Activated CD8-positive, alpha-beta memory T cell treated with anti-CD3 and anti-CD28 coated beads, Interleukin-2, amount 10 ng/mL, durations not matched to agents 7 days and 5 days (primary cell): ENCODE data around the gene NRF1. TPM values are rescaled to one million over a fixed set of nuclear protein-coding genes. Genes with fewer than 3 reads are reported as not detected.
"Not testable (repeated sequence)": the region's sequence is repeated elsewhere in the genome, so short reads cannot be mapped to it uniquely, and the experiment has no call there.

Experiments used
- ATAC-seq: fragments of 150-1000 bp; cut with Tn5 transposase; one replicate; pipeline ENCODE4 v1.10.0; 2021; ENCODE audit warnings: moderate library complexity
- CTCF ChIA-PET: fragments of 350-600 bp; sonication (Branson Sonifier 250); formaldehyde crosslinking; loops from one replicate; lab custom pipeline; 2021; ENCODE audit warnings: antibody characterized with exemption; lab: Charles Lee
- DNase-seq: peaks from one replicate; pipeline ENCODE4 v3.0.0-alpha.2; 2020
- H3K27ac Mint-ChIP-seq: one replicate; pipeline ENCODE4 v1.8.0; 2021; ENCODE audit warnings: mild to moderate bottlenecking, mixed read lengths
- H3K27me3 Mint-ChIP-seq: one replicate; pipeline ENCODE4 v1.8.0; 2021; ENCODE audit warnings: mixed read lengths
- H3K36me3 Mint-ChIP-seq: one replicate; pipeline ENCODE4 v1.8.0; 2021; ENCODE audit warnings: mild to moderate bottlenecking, mixed read lengths
- H3K4me1 Mint-ChIP-seq: one replicate; pipeline ENCODE4 v1.8.0; 2021; ENCODE audit warnings: mixed read lengths
- H3K4me3 Mint-ChIP-seq: one replicate; pipeline ENCODE4 v1.8.0; 2021; ENCODE audit warnings: mild to moderate bottlenecking, moderate library complexity, mixed read lengths
- H3K9me3 Mint-ChIP-seq: one replicate; pipeline ENCODE4 v1.8.0; 2022; ENCODE audit warnings: low read depth, mixed read lengths
- total RNA-seq, 2 experiments: library from RNA; stranded (reverse); gene quantifications; one replicate each; pipeline ENCODE4 v1.2.3, GENCODE V29; 2021

The NRF1 gene
- 10 to 100 TPM; 26.4 to 29.5 TPM for total RNA-seq

- peak within 1 kb of the TSS; percentile 94 for H3K4me3 Mint-ChIP-seq
- ATAC-seq (peak; percentile 88), DNase-seq (peak; percentile 92)
- CTCF ChIA-PET, result interaction anchor here (0.5 to 2.2 kb wide), 17 partner anchors 11 to 400 kb away, joined by 3 to 21 read pairs (median 6); no protein-coding TSS in a partner anchor
- H3K27ac Mint-ChIP-seq, result peak within 1 kb of the TSS; percentile 92
- no peaks in the 10 kb centered on the region for H3K27me3 Mint-ChIP-seq
- H3K9me3 Mint-ChIP-seq, result no peaks in the 10 kb centered on the region
- H3K4me1 Mint-ChIP-seq, result peaks cover 56% of the 10 kb centered on the region
- peaks cover 24% of the 10 kb centered on the region for H3K36me3 Mint-ChIP-seq
Measured at GRCh38 chr7:129611246-129612111, at the start of gene NRF1. Gene NRF1 (plus strand): TSS chr7:129611720. CDS start chr7:129657352, 45,632 bp downstream.

GRCh38 chr7:129566323-129566722 lies 45.2 kb upstream of the NRF1 start:
- H3K27ac Mint-ChIP-seq, H3K4me1 Mint-ChIP-seq, DNase-seq, H3K36me3 Mint-ChIP-seq, H3K9me3 Mint-ChIP-seq, ATAC-seq, CTCF ChIA-PET, H3K4me3 Mint-ChIP-seq: not testable (repeated sequence)
- peaks cover 34% of the 10 kb centered on the region for H3K27me3 Mint-ChIP-seq

- Mint-ChIP-seq H3K4me3 (no peak overlapping the region), H3K36me3 (peaks cover 1% of the 10 kb centered on the region), H3K27me3 (peaks cover 34% of the 10 kb centered on the region), H3K27ac (no peak overlapping the region), H3K9me3 (no peaks in the 10 kb centered on the region), H3K4me1 (no peaks in the 10 kb centered on the region)
- CTCF ChIA-PET, result no interaction called here
- ATAC-seq (no peak), DNase-seq (no peak)
Measured at GRCh38 chr7:129567377-129567776, 44.1 kb upstream of the NRF1 start.

GRCh38 chr7:129568240-129568639 lies 43.3 kb upstream of the NRF1 start:
- DNase-seq, result no peak
- H3K9me3 Mint-ChIP-seq, result no peaks in the 10 kb centered on the region
- peaks cover 1% of the 10 kb centered on the region for H3K36me3 Mint-ChIP-seq
- H3K4me3 Mint-ChIP-seq, result no peak overlapping the region
- peaks cover 29% of the 10 kb centered on the region for H3K27me3 Mint-ChIP-seq
- H3K27ac Mint-ChIP-seq, result no peak overlapping the region
- CTCF ChIA-PET, result no interaction called here
- H3K4me1 Mint-ChIP-seq, result no peaks in the 10 kb centered on the region
- ATAC-seq, result no peak

- H3K27me3 Mint-ChIP-seq, result peaks cover 23% of the 10 kb centered on the region
- H3K27ac Mint-ChIP-seq, result no peak overlapping the region
- no peaks in the 10 kb centered on the region for H3K9me3 Mint-ChIP-seq
- H3K36me3 Mint-ChIP-seq, result peaks cover 1% of the 10 kb centered on the region
- no peaks in the 10 kb centered on the region for H3K4me1 Mint-ChIP-seq
- CTCF ChIA-PET, result interaction anchor here (0.9 kb wide), 1 partner anchor 39 kb away, joined by 3 read pairs; no protein-coding TSS in a partner anchor
- no peak overlapping the region for H3K4me3 Mint-ChIP-seq
- ATAC-seq, result no peak
- no peak for DNase-seq
Measured at GRCh38 chr7:129569326-129569725, 42.2 kb upstream of the NRF1 start.

GRCh38 chr7:129569811-129570215 lies 41.7 kb upstream of the NRF1 start:
- CTCF ChIA-PET, result interaction anchor here (0.9 kb wide), 1 partner anchor 38 kb away, joined by 3 read pairs; no protein-coding TSS in a partner anchor
- no peak for DNase-seq
- Mint-ChIP-seq H3K9me3 (no peaks in the 10 kb centered on the region), H3K4me1 (no peaks in the 10 kb centered on the region), H3K4me3 (no peak overlapping the region), H3K27ac (no peak overlapping the region), H3K36me3 (peaks cover 1% of the 10 kb centered on the region), H3K27me3 (peaks cover 20% of the 10 kb centered on the region)
- no peak for ATAC-seq

- H3K27ac Mint-ChIP-seq, result no peak overlapping the region
- H3K36me3 Mint-ChIP-seq, result peaks cover 1% of the 10 kb centered on the region
- H3K27me3 Mint-ChIP-seq, result peaks cover 18% of the 10 kb centered on the region
- H3K9me3 Mint-ChIP-seq, result no peaks in the 10 kb centered on the region
- H3K4me1 Mint-ChIP-seq, result no peaks in the 10 kb centered on the region
- no peak for DNase-seq
- ATAC-seq, result no peak
- CTCF ChIA-PET, result no interaction called here
- H3K4me3 Mint-ChIP-seq, result no peak overlapping the region
Measured at GRCh38 chr7:129571201-129571600, 40.3 kb upstream of the NRF1 start.

- ATAC-seq (no peak), DNase-seq (no peak)
- Mint-ChIP-seq H3K4me3 (no peak overlapping the region), H3K36me3 (peaks cover 4% of the 10 kb centered on the region), H3K9me3 (no peaks in the 10 kb centered on the region), H3K27me3 (peaks cover 18% of the 10 kb centered on the region), H3K27ac (no peak overlapping the region), H3K4me1 (no peaks in the 10 kb centered on the region)
- CTCF ChIA-PET, result no interaction called here
Measured at GRCh38 chr7:129572205-129572604, 39.3 kb upstream of the NRF1 start.

GRCh38 chr7:129574487-129574886 lies 37.0 kb upstream of the NRF1 start:
- Mint-ChIP-seq H3K27me3 (peaks cover 11% of the 10 kb centered on the region), H3K9me3 (peaks cover 6% of the 10 kb centered on the region), H3K36me3 (peaks cover 2% of the 10 kb centered on the region), H3K27ac (no peak overlapping the region), H3K4me1 (no peaks in the 10 kb centered on the region), H3K4me3 (no peak overlapping the region)
- DNase-seq, result no peak
- no peak for ATAC-seq
- CTCF ChIA-PET, result interaction anchor here (1.7 kb wide), 1 partner anchor 17 kb away, joined by 3 read pairs; no protein-coding TSS in a partner anchor

GRCh38 chr7:129575699-129576098 lies 35.8 kb upstream of the NRF1 start:
- Mint-ChIP-seq H3K27ac (no peak overlapping the region), H3K4me1 (no peaks in the 10 kb centered on the region), H3K9me3 (peaks cover 6% of the 10 kb centered on the region), H3K27me3 (peaks cover 10% of the 10 kb centered on the region), H3K36me3 (peaks cover 2% of the 10 kb centered on the region), H3K4me3 (no peak overlapping the region)
- DNase-seq (no peak), ATAC-seq (no peak)
- CTCF ChIA-PET, result interaction anchor here (0.6 to 0.7 kb wide), 2 partner anchors 111 to 1031 kb away, joined by 3 to 4 read pairs; no protein-coding TSS in a partner anchor

GRCh38 chr7:129576138-129576537 lies 35.4 kb upstream of the NRF1 start:
- DNase-seq (no peak), ATAC-seq (no peak)
- no peak overlapping the region for H3K27ac Mint-ChIP-seq
- H3K36me3 Mint-ChIP-seq, result peaks cover 2% of the 10 kb centered on the region
- no peak overlapping the region for H3K4me3 Mint-ChIP-seq
- CTCF ChIA-PET, result no interaction called here
- H3K9me3 Mint-ChIP-seq, result peaks cover 6% of the 10 kb centered on the region
- no peaks in the 10 kb centered on the region for H3K4me1 Mint-ChIP-seq
- H3K27me3 Mint-ChIP-seq, result peaks cover 7% of the 10 kb centered on the region

- CTCF ChIA-PET, result no interaction called here
- H3K36me3 Mint-ChIP-seq, result peaks cover 2% of the 10 kb centered on the region
- H3K4me3 Mint-ChIP-seq, result no peak overlapping the region
- DNase-seq (no peak), ATAC-seq (no peak)
- H3K27ac Mint-ChIP-seq, result no peak overlapping the region
- H3K4me1 Mint-ChIP-seq, result no peaks in the 10 kb centered on the region
- H3K27me3 Mint-ChIP-seq, result peaks cover 3% of the 10 kb centered on the region
- peaks cover 6% of the 10 kb centered on the region for H3K9me3 Mint-ChIP-seq
Measured at GRCh38 chr7:129578829-129579228, 32.7 kb upstream of the NRF1 start.

GRCh38 chr7:129586179-129586578 lies 25.3 kb upstream of the NRF1 start:
- H3K4me1 Mint-ChIP-seq, H3K4me3 Mint-ChIP-seq, CTCF ChIA-PET, H3K27ac Mint-ChIP-seq, DNase-seq, H3K27me3 Mint-ChIP-seq, H3K36me3 Mint-ChIP-seq, ATAC-seq: not testable (repeated sequence)
- H3K9me3 Mint-ChIP-seq, result peaks cover 11% of the 10 kb centered on the region

- Mint-ChIP-seq H3K4me1 (no peaks in the 10 kb centered on the region), H3K27me3 (peaks cover 11% of the 10 kb centered on the region), H3K36me3 (peaks cover 9% of the 10 kb centered on the region), H3K9me3 (peaks cover 11% of the 10 kb centered on the region), H3K27ac (no peak overlapping the region), H3K4me3 (no peak overlapping the region)
- CTCF ChIA-PET, result interaction anchor here (1.5 kb wide), 1 partner anchor 19 kb away, joined by 4 read pairs; no protein-coding TSS in a partner anchor
- no peak for ATAC-seq
- DNase-seq, result no peak
Measured at GRCh38 chr7:129588268-129588667, 23.3 kb upstream of the NRF1 start.
